ENCODE measurements around the gene CPXM2.

DNA sequence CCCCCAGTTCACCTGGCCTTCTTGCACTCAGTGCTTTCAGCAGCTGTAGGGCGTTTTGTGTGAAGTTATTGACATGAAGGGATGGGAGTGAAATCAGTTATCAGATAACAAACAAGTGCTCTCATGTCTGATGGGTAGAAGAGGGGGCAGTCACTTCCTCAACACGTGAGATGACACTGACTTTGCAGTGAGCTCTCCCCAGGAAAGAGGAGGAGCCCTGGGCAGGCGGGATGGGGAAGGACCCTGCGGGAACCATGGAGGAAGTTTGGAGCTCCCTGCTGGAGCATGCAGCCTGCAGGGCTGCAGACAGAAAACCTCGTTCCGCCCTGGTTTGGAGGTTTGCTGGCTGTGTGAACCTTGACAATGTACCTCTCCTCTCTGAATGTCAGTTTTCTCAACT, 186.8 kb downstream of the CPXM2 start:
- TF ChIP-seq CREB1 (IDR thresholded peaks at IDR 0.05; ENCODE audit: low read depth), result no peak
- no peak for TF ChIP-seq RAD21 (IDR thresholded peaks at IDR 0.05; ENCODE audit: low read depth)
- TF ChIP-seq, protein P1, sequence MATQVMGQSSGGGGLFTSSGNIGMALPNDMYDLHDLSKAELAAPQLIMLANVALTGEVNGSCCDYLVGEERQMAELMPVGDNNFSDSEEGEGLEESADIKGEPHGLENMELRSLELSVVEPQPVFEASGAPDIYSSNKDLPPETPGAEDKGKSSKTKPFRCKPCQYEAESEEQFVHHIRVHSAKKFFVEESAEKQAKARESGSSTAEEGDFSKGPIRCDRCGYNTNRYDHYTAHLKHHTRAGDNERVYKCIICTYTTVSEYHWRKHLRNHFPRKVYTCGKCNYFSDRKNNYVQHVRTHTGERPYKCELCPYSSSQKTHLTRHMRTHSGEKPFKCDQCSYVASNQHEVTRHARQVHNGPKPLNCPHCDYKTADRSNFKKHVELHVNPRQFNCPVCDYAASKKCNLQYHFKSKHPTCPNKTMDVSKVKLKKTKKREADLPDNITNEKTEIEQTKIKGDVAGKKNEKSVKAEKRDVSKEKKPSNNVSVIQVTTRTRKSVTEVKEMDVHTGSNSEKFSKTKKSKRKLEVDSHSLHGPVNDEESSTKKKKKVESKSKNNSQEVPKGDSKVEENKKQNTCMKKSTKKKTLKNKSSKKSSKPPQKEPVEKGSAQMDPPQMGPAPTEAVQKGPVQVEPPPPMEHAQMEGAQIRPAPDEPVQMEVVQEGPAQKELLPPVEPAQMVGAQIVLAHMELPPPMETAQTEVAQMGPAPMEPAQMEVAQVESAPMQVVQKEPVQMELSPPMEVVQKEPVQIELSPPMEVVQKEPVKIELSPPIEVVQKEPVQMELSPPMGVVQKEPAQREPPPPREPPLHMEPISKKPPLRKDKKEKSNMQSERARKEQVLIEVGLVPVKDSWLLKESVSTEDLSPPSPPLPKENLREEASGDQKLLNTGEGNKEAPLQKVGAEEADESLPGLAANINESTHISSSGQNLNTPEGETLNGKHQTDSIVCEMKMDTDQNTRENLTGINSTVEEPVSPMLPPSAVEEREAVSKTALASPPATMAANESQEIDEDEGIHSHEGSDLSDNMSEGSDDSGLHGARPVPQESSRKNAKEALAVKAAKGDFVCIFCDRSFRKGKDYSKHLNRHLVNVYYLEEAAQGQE (IDR thresholded peaks at IDR 0.05; ENCODE audit: low read depth), result no peak
- no peak for TF ChIP-seq FOXM1 (IDR thresholded peaks at IDR 0.05; ENCODE audit: borderline replicate concordance, low read depth)
- no peak for TF ChIP-seq TEAD4 (IDR thresholded peaks at IDR 0.05)
- TF ChIP-seq CEBPB (IDR thresholded peaks at IDR 0.05), result no peak
- TF ChIP-seq EGR1 (IDR thresholded peaks at IDR 0.05), result no peak
- no peak for TF ChIP-seq ZBTB7A (IDR thresholded peaks at IDR 0.05; ENCODE audit: low read depth)

Measured in Ishikawa (cell line).